Natural killer cell treated with Interleukin-12 subunit alpha and Interleukin-12 subunit beta and Interleukin-15 and Interleukin-18, amount 100 ng/mL, for 72 hours (primary cell): ENCODE measurements around the gene GATA5. TPM values are rescaled to one million over a fixed set of nuclear protein-coding genes. Genes with fewer than 3 reads are reported as not detected.
A peak's percentile ranks its signal among the peaks of the same experiment; 100 is the strongest.

Source experiments
- ATAC-seq, 2 donors: fragments of 150-1000 bp; cut with Tn5 transposase in 1 of 2; sonication (Bioruptor Pico), chemical (Tn5 transposase) in 1 of 2; 2 replicates each; pipeline ENCODE4 v1.10.0; 2021
- DNase-seq: peaks from one replicate; pipeline ENCODE4 v3.0.0; 2022; ENCODE audit warnings: low spot score
- H3K27ac Mint-ChIP-seq, 2 donors: 1 replicate in 1 of 2; 2 replicates in 1 of 2; pipeline ENCODE4 v1.8.0; 2022; ENCODE audit warnings: mixed read lengths in 2 of 2, mild to moderate bottlenecking in 1 of 2, moderate library complexity in 1 of 2
- H3K27me3 Mint-ChIP-seq, 2 donors: 1 replicate in 1 of 2; 2 replicates in 1 of 2; pipeline ENCODE4 v1.8.0; 2022; ENCODE audit warnings: mixed read lengths in 2 of 2
- H3K36me3 Mint-ChIP-seq: one replicate; pipeline ENCODE4 v1.8.0; 2022; ENCODE audit warnings: mixed read lengths
- H3K4me1 Mint-ChIP-seq, 2 donors: 1 replicate in 1 of 2; 2 replicates in 1 of 2; pipeline ENCODE4 v1.8.0; 2022; ENCODE audit warnings: low read depth in 2 of 2, mixed read lengths in 2 of 2, mild to moderate bottlenecking in 1 of 2
- H3K4me3 Mint-ChIP-seq: one replicate; pipeline ENCODE4 v1.8.0; 2022; ENCODE audit warnings: mixed read lengths
- H3K9me3 Mint-ChIP-seq: 2 replicates; pipeline ENCODE4 v1.8.0; 2022; ENCODE audit warnings: mixed read lengths
- total RNA-seq, 2 donors: library from RNA; stranded (reverse); gene quantifications; one replicate each; pipeline ENCODE4 v1.2.3, GENCODE V29; 2022

GATA5 gene
- total RNA-seq, 2 donors from 2014 or later: not detected

GRCh38 chr20:62469352-62469751 lies 6.4 kb downstream of the GATA5 start:
- no peak for ATAC-seq
- H3K36me3 Mint-ChIP-seq: no peaks in the 10 kb centered on the region
- H3K27me3 Mint-ChIP-seq: peaks cover 0 to 12% of the 10 kb centered on the region in 2 donors
- H3K9me3 Mint-ChIP-seq: no peaks in the 10 kb centered on the region
- H3K27ac Mint-ChIP-seq: no peak overlapping the region
- no peak overlapping the region for H3K4me3 Mint-ChIP-seq
- H3K4me1 Mint-ChIP-seq: no peaks in the 10 kb centered on the region
- no peak for DNase-seq

- no peaks in the 10 kb centered on the region for H3K4me1 Mint-ChIP-seq
- peaks cover 0 to 8% of the 10 kb centered on the region in 2 donors for H3K27me3 Mint-ChIP-seq
- ATAC-seq (peak in 1 of 2 donors; percentile 5), DNase-seq (no peak)
- H3K27ac Mint-ChIP-seq: no peak overlapping the region
- H3K36me3 Mint-ChIP-seq: no peaks in the 10 kb centered on the region
- H3K9me3 Mint-ChIP-seq: no peaks in the 10 kb centered on the region
- H3K4me3 Mint-ChIP-seq: no peak overlapping the region
These were observed 8.8 kb downstream of the GATA5 start for GRCh38 chr20:62466806-62467537.

- DNase-seq: no peak
- Mint-ChIP-seq H3K4me1 (no peaks in the 10 kb centered on the region), H3K27me3 (peaks cover 0 to 8% of the 10 kb centered on the region in 2 donors), H3K9me3 (no peaks in the 10 kb centered on the region), H3K36me3 (no peaks in the 10 kb centered on the region), H3K27ac (no peak overlapping the region), H3K4me3 (no peak overlapping the region)
- ATAC-seq: no peak
These were observed 9.6 kb downstream of the GATA5 start for GRCh38 chr20:62466072-62466760.

DNA sequence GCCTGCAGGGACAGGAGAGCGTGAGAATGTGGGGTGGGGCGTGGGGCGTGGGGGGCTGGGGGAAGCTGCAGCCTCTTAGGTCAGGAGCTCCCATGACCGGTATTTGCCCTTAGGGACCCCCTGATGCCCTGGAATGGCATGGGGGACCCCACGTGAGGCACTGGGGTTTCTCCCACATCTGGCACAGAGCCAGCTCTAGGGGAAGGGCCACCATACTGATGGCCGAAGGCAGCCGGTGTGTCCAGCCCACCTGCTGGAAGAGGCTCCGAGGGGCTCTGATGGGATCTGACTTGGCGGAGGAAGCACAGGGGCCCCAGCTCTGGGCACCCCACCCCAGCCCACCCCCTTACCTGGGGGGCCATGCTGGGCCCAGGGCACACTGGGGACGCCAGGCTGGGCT lies 10.8 kb downstream of the GATA5 start:
- H3K27me3 Mint-ChIP-seq: peaks cover 0 to 4% of the 10 kb centered on the region in 2 donors
- H3K36me3 Mint-ChIP-seq: no peaks in the 10 kb centered on the region
- H3K4me1 Mint-ChIP-seq: no peaks in the 10 kb centered on the region
- DNase-seq (no peak), ATAC-seq (no peak)
- no peak overlapping the region for H3K4me3 Mint-ChIP-seq
- H3K9me3 Mint-ChIP-seq: no peaks in the 10 kb centered on the region
- no peak overlapping the region for H3K27ac Mint-ChIP-seq

GRCh38 chr20:62464425-62464770 lies 11.4 kb downstream of the GATA5 start:
- H3K4me1 Mint-ChIP-seq: no peaks in the 10 kb centered on the region
- no peaks in the 10 kb centered on the region for H3K27me3 Mint-ChIP-seq
- H3K9me3 Mint-ChIP-seq: no peaks in the 10 kb centered on the region
- H3K36me3 Mint-ChIP-seq: no peaks in the 10 kb centered on the region
- ATAC-seq: no peak
- no peak overlapping the region for H3K4me3 Mint-ChIP-seq
- no peak for DNase-seq
- H3K27ac Mint-ChIP-seq: no peak overlapping the region

GRCh38 chr20:62463651-62464424 lies 12.0 kb downstream of the GATA5 start:
- Mint-ChIP-seq H3K36me3 (no peaks in the 10 kb centered on the region), H3K4me1 (no peaks in the 10 kb centered on the region), H3K9me3 (no peaks in the 10 kb centered on the region), H3K27ac (no peak overlapping the region), H3K4me3 (no peak overlapping the region), H3K27me3 (no peaks in the 10 kb centered on the region)
- no peak for DNase-seq
- ATAC-seq: no peak

GRCh38 chr20:62462976-62463592 lies 12.7 kb downstream of the GATA5 start:
- DNase-seq (no peak), ATAC-seq (no peak)
- no peak overlapping the region for H3K4me3 Mint-ChIP-seq
- H3K4me1 Mint-ChIP-seq: no peaks in the 10 kb centered on the region
- H3K27me3 Mint-ChIP-seq: peaks cover 0 to 2% of the 10 kb centered on the region in 2 donors
- no peaks in the 10 kb centered on the region for H3K36me3 Mint-ChIP-seq
- no peaks in the 10 kb centered on the region for H3K9me3 Mint-ChIP-seq
- H3K27ac Mint-ChIP-seq: no peak overlapping the region

- Mint-ChIP-seq H3K9me3 (no peaks in the 10 kb centered on the region), H3K27ac (no peak overlapping the region), H3K4me1 (no peaks in the 10 kb centered on the region), H3K36me3 (no peaks in the 10 kb centered on the region), H3K27me3 (peaks cover 0 to 2% of the 10 kb centered on the region in 2 donors), H3K4me3 (no peak overlapping the region)
- ATAC-seq (no peak), DNase-seq (no peak)
These were observed 14.0 kb downstream of the GATA5 start for GRCh38 chr20:62461834-62462233.

DNA sequence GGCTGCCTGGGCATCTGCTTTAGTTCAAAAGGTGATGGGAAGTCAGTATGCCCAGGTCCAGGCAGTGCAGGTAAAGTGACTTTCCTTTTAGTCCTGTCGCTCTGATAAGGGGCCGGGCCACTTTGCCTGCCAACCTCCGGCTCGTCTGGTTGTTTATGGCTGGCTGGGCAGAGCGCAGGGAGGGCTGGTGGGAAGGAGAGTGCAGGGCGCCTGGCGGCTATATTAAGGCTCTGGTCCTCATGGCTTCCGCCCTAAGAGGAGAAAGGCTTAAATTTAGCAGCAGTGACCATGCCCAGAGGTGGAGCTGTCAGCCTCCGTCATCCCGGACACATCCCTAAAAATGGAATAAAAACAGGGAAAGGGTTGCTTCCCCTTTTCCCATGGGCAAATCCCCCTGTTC lies 14.6 kb downstream of the GATA5 start:
- Mint-ChIP-seq H3K27me3 (peaks cover 3 to 4% of the 10 kb centered on the region in 2 donors), H3K4me1 (no peaks in the 10 kb centered on the region), H3K27ac (no peak overlapping the region), H3K36me3 (no peaks in the 10 kb centered on the region), H3K9me3 (no peaks in the 10 kb centered on the region), H3K4me3 (no peak overlapping the region)
- ATAC-seq: no peak
- no peak for DNase-seq

DNA sequence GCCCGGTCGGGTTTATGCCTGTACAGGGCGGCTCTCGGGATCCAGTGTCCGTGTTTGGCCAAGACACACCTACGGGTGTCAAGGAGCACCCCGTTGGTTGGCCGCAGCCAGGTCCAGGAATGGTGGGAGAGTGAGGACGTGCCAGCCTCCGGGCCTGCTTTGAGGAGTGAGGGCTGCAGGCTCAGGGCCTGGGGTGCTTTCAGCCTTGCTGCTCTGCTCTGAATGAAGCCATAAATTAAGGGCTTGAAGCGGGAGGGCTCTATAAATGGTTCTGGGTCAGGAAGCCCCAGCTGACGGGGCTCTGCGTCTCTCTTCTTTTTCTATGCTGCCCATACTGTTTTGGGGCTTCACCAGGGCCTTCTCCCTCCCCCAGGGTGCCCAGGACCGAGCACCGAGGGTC lies 15.1 kb downstream of the GATA5 start:
- Mint-ChIP-seq H3K4me3 (no peak overlapping the region), H3K4me1 (no peaks in the 10 kb centered on the region), H3K9me3 (no peaks in the 10 kb centered on the region), H3K27ac (no peak overlapping the region), H3K27me3 (peaks cover 4 to 5% of the 10 kb centered on the region in 2 donors), H3K36me3 (no peaks in the 10 kb centered on the region)
- no peak for ATAC-seq
- DNase-seq: no peak

DNA sequence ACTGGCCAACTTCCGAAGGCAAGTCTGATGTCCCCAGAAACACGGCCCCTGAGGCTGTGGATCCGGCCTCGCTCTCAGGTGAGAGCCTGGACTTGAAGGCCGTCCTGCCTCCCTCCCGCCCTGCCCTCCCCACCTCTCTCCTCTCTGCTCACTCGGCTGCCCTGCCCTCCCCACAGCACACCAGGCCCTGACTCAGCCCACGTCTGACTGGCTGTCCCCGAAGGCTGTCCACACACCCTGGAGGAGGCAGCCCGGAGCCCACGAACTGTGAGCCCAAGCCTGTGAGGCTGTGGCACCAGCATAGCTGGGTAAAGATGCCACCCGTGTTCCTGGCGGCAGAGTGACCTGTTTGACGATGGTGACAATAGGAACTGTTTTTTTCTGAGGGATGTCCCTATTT lies 16.3 kb downstream of the GATA5 start:
- DNase-seq (no peak), ATAC-seq (no peak)
- no peaks in the 10 kb centered on the region for H3K36me3 Mint-ChIP-seq
- H3K4me1 Mint-ChIP-seq: no peaks in the 10 kb centered on the region
- no peak overlapping the region for H3K4me3 Mint-ChIP-seq
- H3K9me3 Mint-ChIP-seq: no peaks in the 10 kb centered on the region
- no peak overlapping the region for H3K27ac Mint-ChIP-seq
- peaks cover 4 to 5% of the 10 kb centered on the region in 2 donors for H3K27me3 Mint-ChIP-seq

DNA sequence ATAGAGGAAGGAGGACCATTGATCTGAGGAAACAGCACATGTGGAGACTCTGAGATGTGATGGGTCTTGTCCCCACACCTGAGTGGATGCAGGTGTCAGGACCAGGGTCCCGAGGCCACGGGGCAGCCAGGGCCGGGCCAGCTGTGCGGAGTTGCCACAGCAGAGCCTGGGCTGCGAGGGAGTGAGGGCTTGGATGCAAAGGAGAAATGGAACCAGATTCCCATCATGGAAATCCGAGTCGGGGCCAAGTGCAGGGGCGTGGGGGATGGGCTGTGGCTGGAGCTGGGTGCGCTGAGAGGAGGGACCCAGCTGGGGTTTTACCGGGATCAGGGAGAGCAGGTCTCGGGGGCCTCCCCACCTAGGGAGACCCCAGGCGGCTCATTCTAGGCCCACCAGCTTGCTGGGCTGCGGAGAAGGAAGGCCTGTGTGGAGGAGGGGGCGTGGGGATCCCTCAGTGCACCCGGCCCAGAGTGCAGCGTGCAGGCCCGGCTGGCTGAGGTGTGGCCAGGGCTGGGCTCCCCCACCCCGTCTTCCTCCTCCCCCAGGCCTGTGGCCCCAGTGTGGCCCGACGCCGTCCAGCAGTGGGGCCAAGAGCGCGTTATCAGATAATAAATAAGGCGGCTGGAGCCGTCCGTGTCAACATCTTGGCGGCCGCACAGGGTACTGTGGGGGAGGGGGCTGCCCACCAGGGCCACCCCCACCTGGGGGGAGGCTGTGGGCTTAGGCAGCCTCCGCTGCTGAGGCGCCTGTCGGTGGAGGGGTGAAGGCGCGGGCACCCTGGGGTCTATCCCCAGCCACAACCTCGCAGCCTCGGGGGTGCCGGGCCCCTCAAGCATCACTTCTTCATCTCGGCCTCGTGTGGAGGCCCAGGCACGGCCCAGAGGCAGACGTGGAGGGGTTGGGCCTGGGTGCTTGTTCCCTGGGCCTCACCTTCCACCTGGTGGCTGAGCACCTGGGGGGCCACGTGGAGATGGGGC lies 17.2 kb downstream of the GATA5 start:
- peaks cover 5 to 7% of the 10 kb centered on the region in 2 donors for H3K27me3 Mint-ChIP-seq
- ATAC-seq (no peak), DNase-seq (no peak)
- H3K27ac Mint-ChIP-seq: no peak overlapping the region
- no peak overlapping the region for H3K4me3 Mint-ChIP-seq
- H3K36me3 Mint-ChIP-seq: no peaks in the 10 kb centered on the region
- no peaks in the 10 kb centered on the region for H3K9me3 Mint-ChIP-seq
- H3K4me1 Mint-ChIP-seq: no peaks in the 10 kb centered on the region

DNA sequence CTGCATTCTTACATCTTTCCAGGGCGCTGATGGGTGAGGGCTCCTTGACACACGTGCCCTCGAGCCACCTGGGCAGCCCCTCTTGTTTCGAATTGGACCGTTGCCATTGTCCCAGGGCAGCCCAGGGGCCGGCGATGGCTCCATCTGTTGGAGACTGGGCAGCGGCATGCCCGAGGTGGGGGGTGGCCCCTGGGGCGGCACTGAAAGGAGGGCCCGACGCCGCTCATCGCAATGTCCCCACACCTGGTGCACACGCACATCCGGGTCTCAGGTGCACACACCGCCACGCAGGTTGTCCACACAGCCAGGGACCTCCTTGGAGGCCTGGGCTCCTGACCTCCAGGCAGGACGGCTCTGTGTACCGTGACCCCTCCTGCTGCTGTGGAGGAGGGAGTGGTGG lies 18.0 kb downstream of the GATA5 start:
- Mint-ChIP-seq H3K4me1 (no peaks in the 10 kb centered on the region), H3K27me3 (peaks cover 5 to 7% of the 10 kb centered on the region in 2 donors), H3K36me3 (no peaks in the 10 kb centered on the region), H3K27ac (no peak overlapping the region), H3K4me3 (no peak overlapping the region), H3K9me3 (no peaks in the 10 kb centered on the region)
- ATAC-seq (no peak), DNase-seq (no peak)
